NOMO-1 treated with DMSO at 0.1 percent for 48 hours (cell line): ENCODE data around the gene BCAN.

Experiments used
- DNase-seq: peaks from one replicate; lab custom pipeline; 2025; ENCODE audit not compliant: unreplicated experiment; lab: John Stamatoyannopoulos, UW

Gene BCAN

DNA sequence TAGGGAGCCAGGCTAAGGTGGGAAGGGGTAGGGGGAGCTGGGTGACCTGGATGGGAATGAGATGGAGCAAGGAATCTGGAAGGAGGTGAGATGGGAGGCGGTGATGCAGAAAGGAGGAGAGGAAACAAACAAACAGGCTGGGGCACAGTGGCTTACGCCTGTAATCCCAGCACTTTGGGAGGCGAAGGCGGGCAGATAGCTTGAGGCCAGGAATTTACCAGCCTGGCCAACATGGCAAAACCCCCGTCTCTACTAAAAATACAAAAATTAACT lies 52.7 kb downstream of the BCAN start:
- no peak for DNase-seq

- DNase-seq, result no peak
Observed at GRCh38 chr1:156696755-156697154, 54.8 kb downstream of the BCAN start.

- DNase-seq, result no peak
Observed at GRCh38 chr1:156697481-156697880, 55.6 kb downstream of the BCAN start.

DNA sequence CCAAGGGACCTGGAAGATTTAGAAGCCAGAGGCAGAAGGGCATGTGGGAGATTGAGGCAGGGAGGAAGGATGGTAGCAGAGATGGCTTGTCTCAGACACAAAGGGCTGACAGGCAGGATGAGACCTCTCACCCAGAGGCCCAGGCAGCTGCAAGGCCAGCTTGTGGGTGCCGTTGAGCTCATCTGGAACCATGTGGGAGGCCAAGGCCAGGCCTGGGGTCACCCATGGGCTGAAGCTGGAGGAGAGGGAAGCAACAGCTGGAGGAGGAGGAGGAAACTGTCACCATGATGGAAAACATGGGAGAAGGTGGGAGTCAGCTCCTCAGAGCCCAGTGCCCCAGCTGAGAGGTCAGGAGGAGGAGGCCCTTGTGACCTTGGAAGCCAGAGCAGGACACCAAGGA lies 57.1 kb downstream of the BCAN start:
- no peak for DNase-seq

DNA sequence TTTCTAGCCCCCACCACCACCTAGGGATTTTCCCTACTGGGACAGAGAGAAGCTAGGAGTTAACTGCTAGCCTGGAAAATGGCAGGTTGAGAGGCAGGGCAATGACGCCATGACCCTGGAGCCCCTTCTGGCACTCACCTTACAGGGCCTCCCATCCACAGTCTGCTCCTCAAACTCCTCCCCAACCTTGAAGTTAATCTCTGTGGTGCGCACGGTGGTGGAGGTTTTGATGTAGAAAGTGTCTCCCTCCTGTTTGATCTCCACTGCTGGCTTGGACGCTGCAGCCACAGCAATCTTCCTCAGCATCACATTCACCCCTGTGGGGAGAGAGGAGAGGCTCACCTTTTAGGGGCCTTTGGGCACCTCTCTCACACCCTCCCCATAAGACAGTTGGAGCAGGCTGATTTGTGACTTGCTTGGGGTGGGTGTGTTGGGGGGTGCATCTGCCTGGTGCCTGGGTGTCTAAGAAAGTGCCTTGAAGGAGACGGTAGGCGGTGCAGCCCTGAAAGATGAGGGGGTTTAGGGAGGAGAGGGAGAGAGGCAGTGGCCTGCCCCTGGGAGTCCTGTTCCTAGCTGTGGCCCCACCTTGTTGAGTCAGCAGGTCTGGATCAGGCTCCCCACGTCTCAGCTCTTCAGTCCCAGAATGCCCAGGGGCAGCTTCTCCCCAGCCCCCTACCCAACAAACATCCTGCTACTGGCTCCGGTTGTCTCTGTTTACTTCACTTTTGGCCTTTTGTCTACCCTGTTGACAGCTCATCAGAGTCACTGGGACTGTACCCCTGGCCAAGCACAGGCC lies 59.0 kb downstream of the BCAN start:
- DNase-seq, result no peak

- no peak for DNase-seq
Observed at GRCh38 chr1:156703336-156703735, 61.4 kb downstream of the BCAN start.

- DNase-seq, result no peak
Observed at GRCh38 chr1:156703741-156704140, 61.8 kb downstream of the BCAN start.

DNA sequence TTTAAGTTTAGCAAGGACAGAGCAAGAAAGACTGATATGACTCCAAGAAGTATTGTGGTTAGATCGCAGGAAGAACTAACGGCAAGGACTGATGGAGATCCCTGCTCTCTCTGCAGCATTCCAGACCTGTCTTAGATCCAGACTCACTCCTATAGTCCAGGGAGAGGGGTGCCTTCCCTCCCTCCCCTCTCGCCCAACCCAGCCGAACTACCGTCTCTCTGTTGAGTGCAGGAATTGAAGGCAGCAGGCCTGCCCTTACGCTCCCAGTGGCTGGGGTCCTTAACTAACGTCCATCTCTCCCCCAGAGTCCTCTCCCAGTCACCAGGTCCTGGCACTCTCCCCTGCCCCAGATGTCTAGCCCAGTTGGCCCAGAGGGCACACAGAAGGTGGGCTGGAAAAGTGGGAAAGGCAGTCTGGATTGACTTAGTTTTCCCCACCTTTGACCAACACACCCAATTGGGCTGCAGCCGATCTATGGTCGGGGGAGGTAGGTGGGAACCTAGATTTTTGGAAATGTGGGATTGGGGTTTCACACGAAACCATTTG lies 62.3 kb downstream of the BCAN start:
- no peak for DNase-seq

GRCh38 chr1:156704930-156705320 lies 63.0 kb downstream of the BCAN start:
- no peak for DNase-seq

- DNase-seq, result peak; percentile 29
Observed at GRCh38 chr1:156705321-156705917, 63.5 kb downstream of the BCAN start, which contains the start of gene CRABP2. TSS of gene CRABP2 (minus strand) at chr1:156705583. CDS start at chr1:156705446, 137 bp downstream.

- DNase-seq, result no peak
Observed at GRCh38 chr1:156705918-156706656, 64.2 kb downstream of the BCAN start.

GRCh38 chr1:156706657-156707416 lies 64.9 kb downstream of the BCAN start:
- no peak for DNase-seq

- no peak for DNase-seq
Observed at GRCh38 chr1:156707417-156708217, 65.7 kb downstream of the BCAN start.

DNA sequence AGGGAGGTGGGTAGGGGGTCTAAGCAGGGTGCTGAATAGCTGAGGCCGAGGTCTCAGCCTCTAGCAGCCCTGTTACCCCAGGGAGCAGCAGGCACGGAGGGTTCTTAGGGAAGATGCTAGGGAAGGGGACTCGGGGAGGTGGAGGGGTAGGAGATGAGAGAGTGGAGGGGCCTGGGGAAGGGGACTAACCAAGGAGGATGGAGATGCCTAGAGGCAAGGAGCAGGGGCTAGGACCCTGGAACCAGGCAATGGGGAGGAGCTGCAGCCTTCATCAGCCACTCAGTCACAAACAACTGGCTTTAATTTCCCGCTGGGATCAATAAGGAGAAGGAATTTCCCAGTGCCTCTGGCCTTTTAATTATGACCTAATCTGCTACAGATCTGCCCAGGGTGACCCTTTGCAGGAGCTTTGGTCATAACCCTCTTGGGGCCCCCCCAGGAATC lies 66.3 kb downstream of the BCAN start:
- DNase-seq, result no peak

- no peak for DNase-seq
Observed at GRCh38 chr1:156709031-156709430, 67.1 kb downstream of the BCAN start.
